Activated CD8-positive, alpha-beta memory T cell treated with anti-CD3 and anti-CD28 coated beads, Interleukin-2, amount 10 ng/mL, durations not matched to agents 7 days and 5 days (primary cell): Measurements from ENCODE around the gene HSPA14. TPM values are rescaled to one million over a fixed set of nuclear protein-coding genes. Genes with fewer than 3 reads are reported as not detected.

Experiments used
- ATAC-seq: fragments of 150-1000 bp; cut with Tn5 transposase; one replicate; pipeline ENCODE4 v1.10.0; 2021; ENCODE audit warnings: moderate library complexity
- CTCF ChIA-PET: fragments of 350-600 bp; sonication (Branson Sonifier 250); formaldehyde crosslinking; loops from one replicate; lab custom pipeline; 2021; ENCODE audit warnings: antibody characterized with exemption; lab: Charles Lee
- DNase-seq: peaks from one replicate; pipeline ENCODE4 v3.0.0-alpha.2; 2020
- H3K27ac Mint-ChIP-seq: one replicate; pipeline ENCODE4 v1.8.0; 2021; ENCODE audit warnings: mild to moderate bottlenecking, mixed read lengths
- H3K27me3 Mint-ChIP-seq: one replicate; pipeline ENCODE4 v1.8.0; 2021; ENCODE audit warnings: mixed read lengths
- H3K36me3 Mint-ChIP-seq: one replicate; pipeline ENCODE4 v1.8.0; 2021; ENCODE audit warnings: mild to moderate bottlenecking, mixed read lengths
- H3K4me1 Mint-ChIP-seq: one replicate; pipeline ENCODE4 v1.8.0; 2021; ENCODE audit warnings: mixed read lengths
- H3K4me3 Mint-ChIP-seq: one replicate; pipeline ENCODE4 v1.8.0; 2021; ENCODE audit warnings: mild to moderate bottlenecking, moderate library complexity, mixed read lengths
- H3K9me3 Mint-ChIP-seq: one replicate; pipeline ENCODE4 v1.8.0; 2022; ENCODE audit warnings: low read depth, mixed read lengths
- total RNA-seq, 2 experiments: library from RNA; stranded (reverse); gene quantifications; one replicate each; pipeline ENCODE4 v1.2.3, GENCODE V29; 2021

The HSPA14 gene
- total RNA-seq, 2 experiments from 2014 or later, result 26.4 to 35.0 TPM

- Mint-ChIP-seq H3K4me1 (peaks cover 20% of the 10 kb centered on the region), H3K4me3 (no peak overlapping the region), H3K9me3 (peaks cover 13% of the 10 kb centered on the region), H3K27ac (no peak overlapping the region), H3K27me3 (no peaks in the 10 kb centered on the region), H3K36me3 (peaks cover 97% of the 10 kb centered on the region)
- CTCF ChIA-PET, result no interaction called here
- DNase-seq, result no peak
- ATAC-seq, result no peak
These were observed 73.7 kb downstream of the HSPA14 start for GRCh38 chr10:14911801-14912200.

- CTCF ChIA-PET, result no interaction called here
- H3K27ac Mint-ChIP-seq, result no peak overlapping the region
These were observed 78.5 kb downstream of the HSPA14 start for GRCh38 chr10:14916600-14916999.

DNA sequence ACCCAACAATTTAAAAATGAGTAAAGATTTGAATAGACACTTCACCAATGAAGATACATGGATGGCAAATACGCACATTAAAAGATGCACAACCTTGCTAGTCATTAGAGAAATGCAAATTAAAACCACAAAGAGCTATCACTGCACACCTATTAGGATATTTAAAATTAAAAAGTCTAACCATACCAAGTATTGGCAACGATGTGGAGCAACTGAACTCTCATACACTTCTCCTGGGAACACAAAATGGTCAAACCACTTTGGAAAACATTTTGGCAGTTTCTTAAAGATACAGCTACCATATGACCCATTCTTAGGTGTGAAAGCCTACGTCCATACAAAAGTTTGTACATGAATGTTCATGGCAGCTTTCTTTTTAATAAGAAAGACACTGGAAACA is 79.7 kb downstream of the HSPA14 start:
- CTCF ChIA-PET, result no interaction called here
- peaks cover 18% of the 10 kb centered on the region for H3K9me3 Mint-ChIP-seq

More at GRCh38 chr10:14916600-14916999, 78.5 kb downstream of the HSPA14 start:
- Mint-ChIP-seq H3K9me3 (peaks cover 18% of the 10 kb centered on the region), H3K36me3 (peaks cover 95% of the 10 kb centered on the region), H3K4me1 (peaks cover 16% of the 10 kb centered on the region), H3K4me3 (no peak overlapping the region), H3K27me3 (no peaks in the 10 kb centered on the region)
- ATAC-seq, result no peak
- no peak for DNase-seq

DNA sequence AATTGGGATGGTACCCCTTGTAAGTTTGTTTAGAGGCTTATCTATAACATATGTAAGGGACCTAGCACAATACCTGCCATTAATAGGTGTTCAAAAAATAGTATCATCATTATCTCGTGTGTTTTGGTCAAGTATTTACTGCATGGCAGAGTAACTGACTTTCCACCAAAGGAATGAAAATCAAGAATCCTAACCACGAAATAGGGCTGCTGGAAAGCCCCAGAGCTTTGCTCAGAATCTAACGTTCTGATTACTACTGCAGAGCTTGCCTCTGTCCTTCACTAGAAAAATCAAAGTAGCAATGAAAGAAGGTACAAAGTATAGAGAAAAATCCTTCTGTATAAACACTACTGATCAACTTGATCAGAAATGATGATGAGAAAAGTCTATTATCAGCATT is 80.9 kb downstream of the HSPA14 start:
- Mint-ChIP-seq H3K27ac (no peak overlapping the region), H3K9me3 (peaks cover 16% of the 10 kb centered on the region)
- CTCF ChIA-PET, result no interaction called here

More for the DNA sequence above, 79.7 kb downstream of the HSPA14 start:
- no peak for DNase-seq
- Mint-ChIP-seq H3K27ac (no peak overlapping the region), H3K36me3 (peaks cover 92% of the 10 kb centered on the region), H3K27me3 (no peaks in the 10 kb centered on the region), H3K4me1 (peaks cover 14% of the 10 kb centered on the region), H3K4me3 (no peak overlapping the region)
- ATAC-seq, result no peak

More for the DNA sequence above, 80.9 kb downstream of the HSPA14 start:
- Mint-ChIP-seq H3K4me3 (no peak overlapping the region), H3K4me1 (peaks cover 14% of the 10 kb centered on the region), H3K27me3 (no peaks in the 10 kb centered on the region), H3K36me3 (peaks cover 91% of the 10 kb centered on the region)
- no peak for ATAC-seq
- DNase-seq, result no peak

Other genes with a start within 250 kb of the HSPA14 start
- 100 to 1,000 TPM; 114 to 208 TPM for gene FAM107B, start 63.4 kb upstream of the HSPA14 start, total RNA-seq
- gene CDNF, start 269 bp upstream of the HSPA14 start, total RNA-seq, result under 1 TPM; 0.50 to 0.94 TPM
- gene MSANTD7, start within 50 bp of the HSPA14 start, total RNA-seq, result 10 to 100 TPM; 20.1 to 21.0 TPM
- gene SUV39H2, start 40.6 kb downstream of the HSPA14 start, total RNA-seq, result 10 to 100 TPM; 33.4 to 40.3 TPM
- gene DCLRE1C, start 115.8 kb downstream of the HSPA14 start, total RNA-seq, result 10 to 100 TPM; 29.2 to 47.4 TPM
- gene MEIG1, start 121.1 kb downstream of the HSPA14 start, total RNA-seq, result 1 to 10 TPM in 1 of 2 experiments, under 1 TPM in 1; 0.91 to 1.1 TPM
- under 1 TPM; 0.49 to 0.79 TPM for gene OLAH, start 205.6 kb downstream of the HSPA14 start, total RNA-seq